ENCODE data around the gene TBC1D22A.

DNA sequence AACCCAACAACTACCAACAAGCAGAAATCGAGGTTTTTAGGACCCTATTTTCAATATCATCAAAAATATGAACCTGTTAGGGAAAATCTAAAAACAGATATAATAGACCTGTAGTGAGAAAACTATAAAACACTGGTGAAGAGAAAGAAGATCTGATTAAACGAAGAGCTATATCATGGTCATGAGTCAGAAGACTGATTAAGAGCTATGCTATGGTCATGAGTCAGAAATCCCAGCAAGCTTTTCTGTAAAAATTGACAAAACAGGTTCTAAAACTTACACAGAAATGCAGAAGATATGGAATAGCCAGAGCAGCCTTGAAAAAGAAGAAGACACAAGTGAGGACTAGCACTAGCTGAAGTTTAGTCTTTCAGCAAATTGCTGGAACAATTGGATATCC lies 345.0 kb downstream of the TBC1D22A start:
- no peak for TF ChIP-seq SRSF7 (optimal IDR thresholded peaks at IDR 0.05; ENCODE audit: low read depth, low read length)
- no peak for TF ChIP-seq MYBL2 (IDR thresholded peaks at IDR 0.05; ENCODE audit: low read depth)
- TF ChIP-seq MYBL2 (CRISPR knock-in tag; IDR thresholded peaks at IDR 0.05; ENCODE audit: borderline replicate concordance), result no peak
- TF ChIP-seq TARDBP (IDR thresholded peaks at IDR 0.05), result no peak
- TF ChIP-seq POLR2A (conservative IDR thresholded peaks at IDR 0.05), result no peak
- no peak for TF ChIP-seq ZNF274 (IDR thresholded peaks at IDR 0.05; ENCODE audit: borderline replicate concordance, low read depth, low read length)
- TF ChIP-seq, protein P1, sequence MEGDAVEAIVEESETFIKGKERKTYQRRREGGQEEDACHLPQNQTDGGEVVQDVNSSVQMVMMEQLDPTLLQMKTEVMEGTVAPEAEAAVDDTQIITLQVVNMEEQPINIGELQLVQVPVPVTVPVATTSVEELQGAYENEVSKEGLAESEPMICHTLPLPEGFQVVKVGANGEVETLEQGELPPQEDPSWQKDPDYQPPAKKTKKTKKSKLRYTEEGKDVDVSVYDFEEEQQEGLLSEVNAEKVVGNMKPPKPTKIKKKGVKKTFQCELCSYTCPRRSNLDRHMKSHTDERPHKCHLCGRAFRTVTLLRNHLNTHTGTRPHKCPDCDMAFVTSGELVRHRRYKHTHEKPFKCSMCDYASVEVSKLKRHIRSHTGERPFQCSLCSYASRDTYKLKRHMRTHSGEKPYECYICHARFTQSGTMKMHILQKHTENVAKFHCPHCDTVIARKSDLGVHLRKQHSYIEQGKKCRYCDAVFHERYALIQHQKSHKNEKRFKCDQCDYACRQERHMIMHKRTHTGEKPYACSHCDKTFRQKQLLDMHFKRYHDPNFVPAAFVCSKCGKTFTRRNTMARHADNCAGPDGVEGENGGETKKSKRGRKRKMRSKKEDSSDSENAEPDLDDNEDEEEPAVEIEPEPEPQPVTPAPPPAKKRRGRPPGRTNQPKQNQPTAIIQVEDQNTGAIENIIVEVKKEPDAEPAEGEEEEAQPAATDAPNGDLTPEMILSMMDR (IDR thresholded peaks at IDR 0.05 in 2 of 3, conservative IDR thresholded peaks at IDR 0.05 in 1 of 3; ENCODE audit: insufficient read depth in 2 of 3, low read depth in 1 of 3, low read length in 3 of 3), result no peak
- TF ChIP-seq ZNF140 (CRISPR knock-in tag; IDR thresholded peaks at IDR 0.05), result no peak
- TF ChIP-seq, protein P2, sequence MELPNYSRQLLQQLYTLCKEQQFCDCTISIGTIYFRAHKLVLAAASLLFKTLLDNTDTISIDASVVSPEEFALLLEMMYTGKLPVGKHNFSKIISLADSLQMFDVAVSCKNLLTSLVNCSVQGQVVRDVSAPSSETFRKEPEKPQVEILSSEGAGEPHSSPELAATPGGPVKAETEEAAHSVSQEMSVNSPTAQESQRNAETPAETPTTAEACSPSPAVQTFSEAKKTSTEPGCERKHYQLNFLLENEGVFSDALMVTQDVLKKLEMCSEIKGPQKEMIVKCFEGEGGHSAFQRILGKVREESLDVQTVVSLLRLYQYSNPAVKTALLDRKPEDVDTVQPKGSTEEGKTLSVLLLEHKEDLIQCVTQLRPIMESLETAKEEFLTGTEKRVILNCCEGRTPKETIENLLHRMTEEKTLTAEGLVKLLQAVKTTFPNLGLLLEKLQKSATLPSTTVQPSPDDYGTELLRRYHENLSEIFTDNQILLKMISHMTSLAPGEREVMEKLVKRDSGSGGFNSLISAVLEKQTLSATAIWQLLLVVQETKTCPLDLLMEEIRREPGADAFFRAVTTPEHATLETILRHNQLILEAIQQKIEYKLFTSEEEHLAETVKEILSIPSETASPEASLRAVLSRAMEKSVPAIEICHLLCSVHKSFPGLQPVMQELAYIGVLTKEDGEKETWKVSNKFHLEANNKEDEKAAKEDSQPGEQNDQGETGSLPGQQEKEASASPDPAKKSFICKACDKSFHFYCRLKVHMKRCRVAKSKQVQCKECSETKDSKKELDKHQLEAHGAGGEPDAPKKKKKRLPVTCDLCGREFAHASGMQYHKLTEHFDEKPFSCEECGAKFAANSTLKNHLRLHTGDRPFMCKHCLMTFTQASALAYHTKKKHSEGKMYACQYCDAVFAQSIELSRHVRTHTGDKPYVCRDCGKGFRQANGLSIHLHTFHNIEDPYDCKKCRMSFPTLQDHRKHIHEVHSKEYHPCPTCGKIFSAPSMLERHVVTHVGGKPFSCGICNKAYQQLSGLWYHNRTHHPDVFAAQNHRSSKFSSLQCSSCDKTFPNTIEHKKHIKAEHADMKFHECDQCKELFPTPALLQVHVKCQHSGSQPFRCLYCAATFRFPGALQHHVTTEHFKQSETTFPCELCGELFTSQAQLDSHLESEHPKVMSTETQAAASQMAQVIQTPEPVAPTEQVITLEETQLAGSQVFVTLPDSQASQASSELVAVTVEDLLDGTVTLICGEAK (IDR thresholded peaks at IDR 0.05), result no peak
- TF ChIP-seq, protein P2 (CRISPR knock-in tag; IDR thresholded peaks at IDR 0.05), result no peak
- no peak for TF ChIP-seq EGR1 (conservative IDR thresholded peaks at IDR 0.05)
- no peak for TF ChIP-seq ZNF324 (CRISPR knock-in tag; IDR thresholded peaks at IDR 0.05)

Measured in K562 (cell line).